Measurements from ENCODE around the gene ZMYND8.

The ZMYND8 gene

DNA sequence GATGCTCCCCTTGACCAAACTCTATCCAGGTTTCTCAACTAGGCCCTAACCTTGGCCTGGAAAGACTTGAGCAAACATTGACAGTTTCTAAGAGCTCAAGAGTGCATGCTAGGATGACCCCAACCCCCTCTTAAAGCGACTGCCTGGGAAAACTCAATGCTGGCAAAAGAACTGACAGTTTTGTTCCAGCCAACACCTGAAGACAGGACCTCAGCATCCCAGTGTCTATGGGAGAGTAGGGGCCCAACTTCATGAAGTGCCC lies 119.9 kb downstream of the ZMYND8 start:
- FAIRE-seq: no peak
- DNase-seq (ENCODE audit: extremely low spot score, insufficient read length, low read depth): no peak

DNA sequence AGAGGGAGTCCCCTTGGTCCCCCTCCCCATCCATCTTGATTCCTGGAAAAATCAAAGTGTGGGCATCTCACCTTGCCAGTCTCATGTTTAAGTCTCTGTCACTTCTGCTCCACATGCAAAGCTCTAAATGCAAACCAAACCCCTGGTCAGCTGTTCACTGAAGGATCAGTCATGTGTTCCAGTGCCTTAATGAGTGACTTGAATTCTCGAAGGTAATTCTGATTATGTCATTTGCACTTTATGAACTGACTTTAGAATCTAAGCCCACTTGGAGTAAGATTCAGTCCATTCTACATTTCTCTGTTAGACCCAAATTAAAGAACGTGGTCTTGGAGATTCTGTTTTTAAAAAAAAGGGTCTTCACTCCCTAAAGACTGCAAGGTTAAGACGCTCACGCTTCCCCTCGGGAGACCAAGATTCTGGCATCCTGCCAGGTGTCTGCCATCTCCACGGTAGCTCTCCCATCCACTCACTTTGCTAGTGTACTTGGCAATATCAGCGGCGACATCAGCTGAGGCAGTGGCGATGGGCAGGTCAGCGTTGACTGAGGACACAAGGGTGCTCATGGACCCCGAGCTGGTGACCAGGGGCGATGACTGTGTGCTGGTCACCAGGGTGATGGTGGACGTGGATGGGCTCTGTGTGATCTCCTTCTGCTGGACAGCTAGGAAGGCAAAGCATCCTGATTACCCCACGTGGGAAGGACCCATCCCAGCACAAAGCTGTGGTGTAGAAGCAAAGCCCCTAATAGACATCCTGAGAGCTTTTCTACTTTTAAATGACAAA lies 120.5 kb downstream of the ZMYND8 start:
- no peak for DNase-seq (ENCODE audit: extremely low spot score, insufficient read length, low read depth)
- FAIRE-seq: no peak

DNA sequence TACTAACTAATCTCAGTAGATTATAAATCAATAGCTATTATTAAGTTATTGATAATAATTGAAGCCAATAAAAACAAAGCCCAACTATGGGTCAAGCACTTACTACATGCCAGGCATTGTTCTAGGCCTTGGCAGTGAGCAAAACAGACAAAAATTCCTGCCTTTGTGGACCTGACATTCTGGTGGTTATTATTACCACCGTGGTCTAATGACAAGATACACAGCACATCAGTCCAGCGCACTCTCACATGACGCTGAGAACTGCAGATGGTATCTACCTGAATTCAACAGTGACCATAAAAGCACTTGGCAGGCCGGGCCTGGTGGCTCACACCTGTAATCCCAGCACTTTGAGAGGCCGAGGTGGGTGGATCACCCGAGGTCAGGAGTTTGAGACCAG lies 121.4 kb downstream of the ZMYND8 start:
- DNase-seq (ENCODE audit: extremely low spot score, insufficient read length, low read depth) (no peak), FAIRE-seq (no peak)

DNA sequence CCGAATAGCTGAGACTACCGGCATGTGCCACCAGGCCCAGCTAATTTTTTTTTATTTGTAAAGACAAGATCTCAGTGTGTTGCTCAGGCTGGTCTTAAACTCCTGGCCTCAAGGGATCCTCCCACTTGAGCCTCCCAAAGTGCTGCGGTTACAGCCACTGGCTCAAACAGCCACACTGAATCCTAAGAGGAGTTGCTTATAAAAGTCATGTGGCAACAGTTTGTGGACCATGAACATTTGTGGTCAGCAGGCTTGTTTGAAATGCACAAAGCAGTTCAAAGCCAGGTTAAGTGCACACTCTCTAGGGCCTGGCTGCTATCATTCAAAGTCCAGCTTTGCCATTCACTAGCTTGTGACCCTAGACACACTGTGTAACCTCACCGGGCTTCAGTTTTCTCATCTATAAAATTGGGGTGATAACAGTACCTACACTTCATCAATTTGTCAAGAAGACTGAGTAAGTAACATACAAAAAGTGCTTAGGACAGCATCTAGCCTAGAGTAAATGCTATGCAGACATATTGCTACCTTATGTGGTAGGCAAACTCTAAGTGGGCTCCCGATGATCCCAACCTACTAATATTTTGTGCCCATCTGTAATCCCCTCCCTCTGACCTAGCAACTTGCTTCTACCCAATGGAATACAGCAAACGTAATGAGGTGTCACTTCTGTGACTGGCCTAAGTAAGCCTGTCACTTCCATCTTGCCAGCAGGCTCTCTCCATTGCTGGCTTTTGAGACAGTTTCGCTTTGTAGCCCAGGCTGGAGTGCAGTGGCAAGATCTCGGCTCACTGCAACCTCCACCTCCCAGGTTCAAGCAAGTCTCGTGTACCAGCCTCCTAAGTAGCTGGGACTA lies 122.9 kb downstream of the ZMYND8 start:
- FAIRE-seq (no peak), DNase-seq (ENCODE audit: extremely low spot score, insufficient read length, low read depth) (no peak)

DNA sequence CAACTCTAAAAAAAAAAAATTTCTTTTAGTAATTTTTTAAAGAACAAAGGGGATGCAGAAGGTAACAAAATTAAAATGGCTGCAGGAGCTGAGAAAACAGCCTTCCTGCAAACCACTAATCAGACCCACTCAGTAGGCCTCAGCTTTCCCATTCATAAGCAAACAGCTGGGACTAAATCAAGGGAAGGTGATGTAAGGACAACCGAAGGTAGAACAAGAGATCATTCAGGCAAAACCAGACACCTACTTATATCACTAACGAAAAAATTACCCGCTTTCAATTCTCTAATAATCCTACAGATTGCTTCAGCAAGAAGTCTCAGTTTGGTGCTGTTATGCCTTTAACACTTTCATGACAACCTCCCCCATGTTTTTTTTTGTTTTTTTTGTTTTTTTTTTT lies 124.0 kb downstream of the ZMYND8 start:
- no peak for DNase-seq (ENCODE audit: extremely low spot score, insufficient read length, low read depth)

DNA sequence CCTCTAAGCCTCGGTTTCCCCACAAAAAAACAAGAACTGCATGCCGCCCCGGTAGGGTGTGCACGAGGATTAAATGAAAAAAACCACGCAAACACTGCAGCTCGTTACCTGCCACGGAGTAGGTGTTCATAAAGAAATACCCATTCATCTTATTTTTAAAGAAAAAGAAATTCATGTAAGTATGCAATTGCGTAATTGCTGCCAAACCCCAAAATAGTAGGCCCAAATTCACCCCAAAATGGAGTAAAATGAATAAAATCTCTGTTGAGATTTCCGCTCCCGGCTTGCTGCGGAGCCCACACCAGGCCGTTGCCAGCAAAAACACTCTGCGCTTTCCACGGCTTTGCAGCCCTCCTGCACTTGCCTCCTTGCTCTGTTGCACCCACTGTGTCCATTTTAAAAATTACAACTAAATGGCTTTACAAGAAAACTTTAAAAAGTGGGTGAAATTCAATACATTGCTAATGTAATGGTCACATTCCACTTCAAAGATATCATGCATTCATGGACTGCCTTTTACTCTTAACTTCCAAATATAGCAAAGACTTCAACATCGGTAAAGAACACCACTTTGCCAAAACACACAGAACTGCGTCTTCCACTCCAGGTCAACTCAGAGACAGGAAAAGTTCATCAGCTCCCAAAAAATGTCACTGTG lies 125.0 kb downstream of the ZMYND8 start:
- FAIRE-seq (no peak), DNase-seq (ENCODE audit: extremely low spot score, insufficient read length, low read depth) (no peak)

More for the DNA sequence above, 124.0 kb downstream of the ZMYND8 start:
- FAIRE-seq: no peak

DNA sequence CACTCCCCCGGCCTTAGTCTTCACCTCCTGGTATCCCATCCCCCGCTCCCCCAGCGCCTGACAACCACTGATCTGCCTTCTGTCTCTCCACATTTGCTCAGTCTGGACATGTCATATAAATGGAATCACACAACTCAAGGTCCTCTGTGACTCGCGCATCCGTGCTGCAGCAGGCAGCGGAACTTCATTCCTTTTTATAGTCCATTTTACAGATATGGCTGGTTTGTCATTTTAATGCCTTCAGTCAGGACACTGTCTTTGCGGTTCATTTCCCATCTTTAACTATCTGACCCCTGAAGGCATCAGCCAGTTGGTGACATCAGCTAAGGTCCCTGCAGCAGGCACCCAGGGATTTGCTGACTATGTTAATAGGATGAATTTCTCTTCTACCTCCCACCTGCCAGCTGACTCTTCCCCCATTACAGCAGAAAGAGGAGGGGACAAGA lies 125.7 kb downstream of the ZMYND8 start:
- DNase-seq (ENCODE audit: extremely low spot score, insufficient read length, low read depth) (no peak), FAIRE-seq (no peak)

DNA sequence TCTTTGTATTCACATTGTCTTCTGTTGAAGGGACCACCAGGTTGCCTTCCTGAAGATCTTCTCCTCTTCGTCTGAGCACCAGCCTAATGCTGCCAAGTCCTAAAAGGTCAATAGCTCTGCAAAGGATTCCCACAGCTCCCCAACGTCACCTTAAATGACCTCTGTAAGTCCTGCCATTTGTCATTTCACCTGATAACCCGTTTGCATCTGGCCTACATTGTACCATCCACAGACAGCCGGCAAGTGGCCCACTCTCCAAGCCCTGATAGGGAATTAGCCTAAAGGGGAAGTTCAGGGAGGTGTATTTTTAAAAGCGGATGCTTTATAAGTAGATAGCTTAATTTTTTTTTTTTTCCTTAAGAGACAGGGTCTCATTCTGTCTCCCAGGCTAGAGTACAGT lies 127.8 kb downstream of the ZMYND8 start:
- DNase-seq (ENCODE audit: extremely low spot score, insufficient read length, low read depth) (no peak), FAIRE-seq (no peak)

DNA sequence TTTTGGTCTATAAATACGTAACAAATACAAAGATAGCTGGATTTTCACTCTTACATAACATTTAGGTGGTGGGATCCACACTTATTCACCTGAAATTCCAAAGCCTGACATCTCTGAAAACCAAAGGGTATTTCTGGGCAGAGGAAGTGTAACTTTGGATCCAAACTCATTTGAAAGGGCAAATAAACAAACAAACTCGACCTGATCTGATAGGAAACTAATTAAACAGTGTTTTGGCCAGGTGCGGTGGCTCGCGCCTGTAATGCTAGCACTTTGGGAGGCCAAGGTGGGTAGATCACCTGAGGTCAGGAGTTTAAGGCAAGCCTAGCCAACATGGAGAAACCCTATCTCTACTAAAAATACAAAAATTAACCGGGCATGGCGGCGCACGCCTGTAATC lies 128.9 kb downstream of the ZMYND8 start:
- no peak for DNase-seq (ENCODE audit: extremely low spot score, insufficient read length, low read depth)
- no peak for FAIRE-seq

DNA sequence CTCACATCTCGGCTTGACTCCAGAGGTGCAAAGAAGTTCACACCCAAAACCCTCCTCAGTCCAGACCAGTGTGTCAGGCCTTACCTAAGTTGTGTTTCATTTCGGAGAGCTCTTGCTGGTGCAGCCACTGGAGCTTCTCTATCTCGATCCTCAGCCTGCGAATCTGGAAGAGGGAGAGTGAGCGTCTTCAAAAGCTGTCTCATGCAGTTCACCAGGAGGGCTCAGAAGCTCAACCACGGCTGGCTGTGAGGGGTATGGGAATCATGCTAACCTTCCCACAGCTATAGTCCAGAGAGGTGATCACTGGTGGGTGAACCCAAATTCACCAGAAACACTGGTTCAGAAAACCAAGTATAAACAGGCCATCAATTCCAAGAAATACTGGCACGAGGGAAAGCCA lies 129.4 kb downstream of the ZMYND8 start:
- no peak for FAIRE-seq

DNA sequence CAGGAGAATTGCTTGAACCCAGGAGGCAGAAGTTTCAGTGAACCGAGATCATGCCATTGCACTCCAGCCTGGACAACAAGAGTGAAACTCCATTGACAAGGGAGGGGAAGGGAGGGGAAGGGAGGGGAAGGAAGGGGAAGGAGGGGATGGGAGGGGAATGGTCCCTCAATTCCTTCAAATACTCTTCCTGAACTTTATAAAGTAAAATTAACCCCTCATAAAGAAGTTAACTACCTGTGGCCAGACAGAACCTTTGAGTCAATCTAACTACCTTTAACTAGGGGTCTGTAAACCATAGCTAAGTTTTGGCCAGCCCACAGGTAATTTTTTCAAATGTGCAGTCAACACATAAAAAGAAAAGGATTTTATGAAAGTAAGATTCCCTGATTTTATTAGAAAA lies 131.0 kb downstream of the ZMYND8 start:
- DNase-seq (ENCODE audit: extremely low spot score, insufficient read length, low read depth): no peak
- FAIRE-seq: no peak

More for the DNA sequence above, 129.4 kb downstream of the ZMYND8 start:
- no peak for DNase-seq (ENCODE audit: extremely low spot score, insufficient read length, low read depth)

DNA sequence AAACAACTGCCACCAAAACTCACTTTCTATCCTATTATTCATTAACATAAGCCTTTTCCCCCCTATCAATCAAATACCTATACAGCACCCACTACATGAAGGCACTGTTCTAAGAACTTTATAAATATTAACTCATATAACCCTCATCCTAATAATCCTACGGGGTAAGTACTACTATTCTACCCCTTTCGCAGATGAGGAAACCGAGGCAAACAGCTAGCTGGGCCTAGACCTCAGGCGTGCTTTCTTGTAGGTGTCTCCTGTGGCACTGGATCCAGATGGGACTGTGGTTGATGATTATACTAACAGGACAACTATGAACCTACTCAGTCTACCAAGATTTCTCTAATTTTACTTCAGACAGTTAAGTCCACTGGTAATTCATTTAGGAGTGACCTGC lies 131.6 kb downstream of the ZMYND8 start:
- FAIRE-seq (no peak), DNase-seq (ENCODE audit: extremely low spot score, insufficient read length, low read depth) (no peak)

DNA sequence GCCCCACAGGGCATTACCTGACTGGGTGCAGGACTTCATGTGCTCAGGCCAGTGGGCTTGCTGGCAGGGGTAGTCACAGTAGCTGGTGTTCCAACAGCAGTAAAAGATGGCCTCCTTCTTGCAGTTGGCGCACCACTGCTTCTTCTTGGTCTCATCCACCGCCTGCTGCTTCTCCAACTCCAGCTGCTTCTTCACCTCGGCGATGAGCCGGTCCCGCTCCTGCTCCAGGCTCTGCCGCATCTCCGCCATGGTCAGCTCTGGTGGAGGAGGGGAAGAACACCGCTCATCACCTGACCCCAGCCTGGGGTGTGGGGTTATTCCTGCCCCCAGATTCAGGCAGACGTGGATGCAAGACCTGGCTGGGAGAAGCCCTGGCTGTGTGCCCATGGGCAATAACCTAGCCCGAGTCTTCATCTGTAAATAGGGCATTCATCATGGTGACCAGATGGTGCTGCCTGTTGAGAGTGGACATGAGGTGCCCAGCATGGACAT lies 132.2 kb downstream of the ZMYND8 start:
- DNase-seq (ENCODE audit: extremely low spot score, insufficient read length, low read depth) (no peak), FAIRE-seq (no peak)

DNA sequence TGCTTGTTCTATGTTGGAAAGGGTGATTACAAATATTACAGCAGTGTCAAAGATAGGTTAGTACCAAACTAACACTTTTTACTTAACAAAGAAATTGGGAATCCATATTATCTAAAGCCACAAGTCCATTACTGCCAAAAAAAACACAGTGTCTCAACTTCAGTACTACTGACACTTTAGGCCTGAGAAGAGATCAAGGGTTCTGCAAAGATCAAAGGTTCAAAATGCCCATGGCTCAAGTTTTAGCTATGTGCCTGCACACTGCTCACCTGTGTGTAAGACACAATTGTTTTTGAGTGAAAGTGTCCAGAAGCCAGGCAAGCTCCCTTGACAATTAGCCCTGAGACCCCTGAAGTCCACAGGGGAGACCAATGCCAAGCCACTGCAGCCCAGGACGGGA lies 132.6 kb downstream of the ZMYND8 start:
- no peak for DNase-seq (ENCODE audit: extremely low spot score, insufficient read length, low read depth)
- FAIRE-seq: no peak

DNA sequence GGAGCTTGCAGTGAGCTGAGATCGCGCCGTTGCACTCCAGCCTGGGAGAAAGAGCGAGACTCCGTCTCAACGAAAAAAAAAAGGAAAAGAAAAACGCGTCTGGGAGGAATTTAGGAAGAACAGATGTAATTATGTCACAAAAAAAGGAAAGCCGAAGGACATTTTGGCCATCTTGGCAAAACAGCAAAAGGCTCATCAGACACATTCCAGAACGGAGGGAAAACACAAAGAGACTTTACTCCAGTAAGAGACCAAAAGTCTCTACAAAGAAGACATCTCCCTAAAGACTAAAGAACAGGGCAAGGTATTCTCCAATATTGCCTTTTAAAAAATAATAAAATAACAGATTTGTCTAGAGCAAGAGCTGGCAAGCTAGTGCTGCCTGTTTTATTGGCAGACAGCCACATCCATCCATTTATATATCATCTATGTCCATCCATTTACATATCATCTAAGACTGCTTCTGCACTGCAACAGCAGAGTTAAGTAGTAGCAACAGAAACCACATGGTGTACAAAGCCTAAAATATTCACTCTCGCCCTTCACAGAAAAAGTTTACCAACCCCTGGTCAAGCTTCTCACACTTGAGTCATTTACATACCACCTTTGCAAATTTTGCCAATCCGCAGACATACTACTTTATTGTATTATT lies 133.9 kb downstream of the ZMYND8 start:
- FAIRE-seq: no peak

DNA sequence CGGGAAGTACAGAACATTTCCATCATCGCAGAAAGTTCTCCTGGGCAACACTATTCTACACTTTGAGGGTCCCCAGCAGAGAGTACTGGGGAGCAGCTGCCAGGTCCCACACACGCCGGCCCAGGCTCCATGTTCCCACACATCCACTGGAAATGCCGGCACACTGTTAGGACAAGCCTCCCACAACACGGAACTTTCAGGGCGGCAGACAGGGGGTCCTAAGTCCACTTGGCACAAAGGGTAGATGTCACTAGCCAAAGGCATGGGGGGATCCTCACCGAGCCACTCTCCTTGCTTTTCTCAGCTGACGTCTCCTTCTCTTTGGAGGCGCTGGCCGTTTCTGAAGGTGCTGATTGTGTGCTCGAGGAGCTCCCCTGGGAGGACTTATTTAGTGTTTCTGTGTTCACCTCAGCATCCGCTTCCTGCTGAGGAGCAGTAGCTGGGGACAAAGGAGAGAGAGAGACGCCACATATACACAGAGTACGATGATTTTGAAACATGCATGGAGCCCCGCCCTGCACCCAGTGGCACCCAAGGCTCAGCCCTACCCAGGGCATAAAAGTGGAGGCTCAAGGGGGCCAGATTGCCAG lies 135.4 kb downstream of the ZMYND8 start:
- FAIRE-seq (no peak), DNase-seq (ENCODE audit: extremely low spot score, insufficient read length, low read depth) (no peak)

More for the DNA sequence above, 133.9 kb downstream of the ZMYND8 start:
- no peak for DNase-seq (ENCODE audit: extremely low spot score, insufficient read length, low read depth)

DNA sequence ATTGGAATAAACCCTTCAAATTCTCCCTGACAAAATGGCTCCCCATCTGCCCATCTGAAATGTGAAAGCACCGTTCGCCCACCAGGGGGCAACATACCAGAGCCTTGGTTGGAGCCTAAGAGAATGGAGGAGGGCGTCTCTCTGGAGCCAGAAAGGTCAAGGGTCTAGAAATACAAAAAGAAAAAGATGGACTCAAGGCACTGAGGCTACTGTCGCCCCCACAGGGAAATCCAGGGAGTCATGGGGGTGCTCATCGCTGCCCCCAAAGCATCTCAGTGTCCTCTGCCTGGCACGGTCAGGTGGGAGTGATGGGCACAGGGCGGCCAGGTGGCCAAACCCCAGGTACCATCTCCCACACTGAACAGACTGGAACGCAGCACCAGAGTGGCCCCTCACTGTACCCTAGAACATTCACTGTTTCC lies 136.3 kb downstream of the ZMYND8 start:
- FAIRE-seq (no peak), DNase-seq (ENCODE audit: extremely low spot score, insufficient read length, low read depth) (no peak)

DNA sequence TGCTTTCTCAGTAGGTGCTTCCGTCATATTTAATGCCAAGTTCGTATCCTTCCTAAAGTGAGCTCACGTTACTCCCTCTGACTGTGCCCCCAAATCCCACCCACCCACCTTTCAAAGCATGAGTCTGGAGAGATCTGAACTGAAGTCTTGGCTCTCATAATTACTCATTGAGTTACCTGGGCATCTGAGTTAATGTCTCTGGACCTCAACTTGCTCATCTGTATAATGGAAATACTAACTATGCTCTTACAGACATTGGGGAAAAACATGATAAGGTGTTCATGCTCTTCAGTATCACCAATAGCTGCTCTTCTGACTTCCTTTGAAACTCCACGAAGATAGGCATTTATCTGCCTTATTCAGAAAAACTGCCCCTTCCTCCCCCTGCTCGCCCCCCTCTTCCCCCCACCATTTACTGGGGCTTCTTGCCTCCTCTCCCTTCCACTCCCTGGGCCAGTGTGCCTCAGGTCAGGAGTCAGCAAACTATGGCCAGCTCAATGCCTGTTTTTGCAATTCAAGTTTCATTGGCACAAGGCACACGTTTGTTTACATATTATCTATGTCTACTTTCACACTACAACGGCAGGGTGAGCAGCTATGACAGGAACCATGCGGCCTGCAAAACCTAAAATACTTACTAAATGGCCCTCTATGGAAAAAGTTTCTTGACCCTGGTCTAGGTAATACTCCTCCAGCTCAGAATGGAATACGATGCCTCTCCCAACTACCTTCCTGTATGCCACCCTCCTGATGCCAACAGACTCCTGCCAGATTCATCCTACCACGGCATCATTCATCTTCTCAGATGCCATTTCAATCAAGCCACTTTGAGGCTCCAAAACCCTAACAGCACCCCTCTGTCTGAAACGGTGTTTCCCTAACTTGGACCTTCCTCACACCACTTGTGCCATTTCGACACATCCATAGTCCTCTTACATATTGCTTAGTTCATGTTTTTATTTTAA lies 138.7 kb downstream of the ZMYND8 start:
- no peak for FAIRE-seq

More for the DNA sequence above, 138.7 kb downstream of the ZMYND8 start:
- no peak for DNase-seq (ENCODE audit: extremely low spot score, insufficient read length, low read depth)

Data from GM18507 (cell line).